Calu3 (cell line): ENCODE data around the gene ENO2. TPM values are rescaled to one million over a fixed set of nuclear protein-coding genes. Genes with fewer than 3 reads are reported as not detected.

Experiments
- BruUV-seq: library from RNA; stranded (reverse); fragments of 400-500 nt; replicated peaks from 2 replicates; lab custom pipeline; 2021; lab: Mats Ljungman, UMichigan
- CTCF ChIA-PET: fragments of 300-600 bp; sonication (Branson Sonifier 250); formaldehyde crosslinking; loops from one replicate; lab custom pipeline; 2022; ENCODE audit warnings: antibody characterized with exemption; lab: Charles Lee
- DNase-seq: peaks from one replicate; pipeline ENCODE4 v3.0.0; 2022
- H3K27ac Mint-ChIP-seq: one replicate; pipeline ENCODE4 v1.8.0; 2022; ENCODE audit warnings: mixed read lengths; ENCODE audit not compliant: unreplicated experiment
- H3K27me3 Mint-ChIP-seq: one replicate; pipeline ENCODE4 v1.8.0; 2022; ENCODE audit warnings: mixed read lengths; ENCODE audit not compliant: unreplicated experiment
- H3K36me3 Mint-ChIP-seq: one replicate; pipeline ENCODE4 v1.8.0; 2022; ENCODE audit warnings: mild to moderate bottlenecking, moderate library complexity, mixed read lengths; ENCODE audit not compliant: insufficient read depth, unreplicated experiment
- H3K4me1 Mint-ChIP-seq: one replicate; pipeline ENCODE4 v1.8.0; 2022; ENCODE audit warnings: mild to moderate bottlenecking, low read depth, mixed read lengths; ENCODE audit not compliant: unreplicated experiment
- H3K4me3 Mint-ChIP-seq: one replicate; pipeline ENCODE4 v1.8.0; 2022; ENCODE audit warnings: mild to moderate bottlenecking, low read depth, moderate library complexity, mixed read lengths; ENCODE audit not compliant: unreplicated experiment
- H3K9me3 Mint-ChIP-seq: one replicate; pipeline ENCODE4 v1.8.0; 2022; ENCODE audit warnings: low read depth, mixed read lengths; ENCODE audit not compliant: unreplicated experiment
- intact Hi-C: fragments of 100-400 bp; cut with micrococcal nuclease; formaldehyde crosslinking; loops from one replicate; pipeline ENCODE4 v1.10.0; 2022; ENCODE audit not compliant: unreplicated experiment
- total RNA-seq: library from RNA; stranded (reverse); gene quantifications from 2 replicates; pipeline ENCODE4 v1.2.3, GENCODE V29; 2022
- TF ChIP-seq, protein P1 (sequence below): fragments of 200-600 bp; IDR thresholded peaks from one replicate; pipeline ENCODE4 v1.8.0; 2022; ENCODE audit warnings: antibody characterized with exemption; ENCODE audit not compliant: unreplicated experiment

ENO2 gene
- total RNA-seq, 1 experiment from 2014 or later, result 16.1 TPM

DNA sequence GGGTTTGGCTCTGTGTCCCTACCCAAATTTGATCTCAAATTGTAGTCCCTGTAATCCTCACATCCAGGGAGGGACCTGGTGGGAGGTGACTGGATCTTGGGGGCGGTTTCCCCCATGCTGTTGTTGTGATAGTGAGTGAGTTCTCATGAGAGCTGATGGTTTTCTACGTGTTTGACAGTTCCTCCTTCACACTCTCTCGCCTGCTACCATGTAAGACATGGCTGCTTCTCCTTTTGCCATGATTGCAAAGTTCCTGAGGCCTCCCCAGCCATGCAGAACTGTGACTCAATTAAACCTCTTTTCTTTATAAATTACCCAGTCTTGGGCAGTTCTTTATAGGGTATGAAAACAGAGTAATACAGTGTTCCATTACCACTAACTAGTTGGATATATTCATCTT, 20.1 kb upstream of the ENO2 start:
- Mint-ChIP-seq H3K27ac (no peak overlapping the region), H3K36me3 (peaks cover 17% of the 10 kb centered on the region), H3K4me1 (peaks cover 9% of the 10 kb centered on the region), H3K9me3 (no peaks in the 10 kb centered on the region), H3K4me3 (no peak overlapping the region), H3K27me3 (no peaks in the 10 kb centered on the region)
- CTCF ChIA-PET, result no interaction called here
- BruUV-seq, result no TSS peak
- intact Hi-C loops, result no loop called here
- TF ChIP-seq, protein P1, sequence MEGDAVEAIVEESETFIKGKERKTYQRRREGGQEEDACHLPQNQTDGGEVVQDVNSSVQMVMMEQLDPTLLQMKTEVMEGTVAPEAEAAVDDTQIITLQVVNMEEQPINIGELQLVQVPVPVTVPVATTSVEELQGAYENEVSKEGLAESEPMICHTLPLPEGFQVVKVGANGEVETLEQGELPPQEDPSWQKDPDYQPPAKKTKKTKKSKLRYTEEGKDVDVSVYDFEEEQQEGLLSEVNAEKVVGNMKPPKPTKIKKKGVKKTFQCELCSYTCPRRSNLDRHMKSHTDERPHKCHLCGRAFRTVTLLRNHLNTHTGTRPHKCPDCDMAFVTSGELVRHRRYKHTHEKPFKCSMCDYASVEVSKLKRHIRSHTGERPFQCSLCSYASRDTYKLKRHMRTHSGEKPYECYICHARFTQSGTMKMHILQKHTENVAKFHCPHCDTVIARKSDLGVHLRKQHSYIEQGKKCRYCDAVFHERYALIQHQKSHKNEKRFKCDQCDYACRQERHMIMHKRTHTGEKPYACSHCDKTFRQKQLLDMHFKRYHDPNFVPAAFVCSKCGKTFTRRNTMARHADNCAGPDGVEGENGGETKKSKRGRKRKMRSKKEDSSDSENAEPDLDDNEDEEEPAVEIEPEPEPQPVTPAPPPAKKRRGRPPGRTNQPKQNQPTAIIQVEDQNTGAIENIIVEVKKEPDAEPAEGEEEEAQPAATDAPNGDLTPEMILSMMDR, result no peak
- no peak for DNase-seq

DNA sequence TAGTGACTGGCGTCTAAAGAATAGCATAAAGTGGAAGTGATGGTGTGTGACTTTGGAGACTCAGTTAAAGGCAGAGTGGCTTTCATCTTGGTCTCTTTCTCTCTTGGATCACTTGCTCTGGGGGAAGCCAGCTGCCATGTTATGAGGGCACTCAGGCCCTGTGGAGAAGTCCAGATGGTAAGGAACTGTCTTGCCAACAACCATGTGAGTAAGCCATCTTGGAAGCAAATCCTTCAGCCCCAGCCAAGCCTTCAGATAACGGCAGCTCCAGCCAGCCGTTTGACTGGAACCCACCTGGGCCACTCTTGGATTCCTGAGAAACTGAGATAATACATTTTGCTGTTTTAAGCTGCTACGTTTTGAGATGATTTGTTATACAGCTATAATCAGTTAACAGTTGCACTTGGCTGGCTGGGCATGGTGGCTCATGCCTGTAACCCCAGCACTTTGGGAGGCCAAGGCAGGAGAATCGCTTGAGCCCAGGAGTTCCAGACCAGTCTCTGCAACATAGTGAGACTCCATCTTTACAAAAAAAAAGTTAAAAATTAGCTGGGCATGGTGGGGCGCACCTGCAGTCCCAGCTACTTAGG, 17.4 kb upstream of the ENO2 start:
- TF ChIP-seq, protein P1, result no peak
- Mint-ChIP-seq H3K27ac (no peak overlapping the region), H3K9me3 (no peaks in the 10 kb centered on the region), H3K4me1 (peaks cover under 1% of the 10 kb centered on the region), H3K27me3 (no peaks in the 10 kb centered on the region), H3K36me3 (no peaks in the 10 kb centered on the region), H3K4me3 (no peak overlapping the region)
- CTCF ChIA-PET, result no interaction called here
- BruUV-seq, result no TSS peak
- intact Hi-C loops, result no loop called here
- DNase-seq, result no peak

DNA sequence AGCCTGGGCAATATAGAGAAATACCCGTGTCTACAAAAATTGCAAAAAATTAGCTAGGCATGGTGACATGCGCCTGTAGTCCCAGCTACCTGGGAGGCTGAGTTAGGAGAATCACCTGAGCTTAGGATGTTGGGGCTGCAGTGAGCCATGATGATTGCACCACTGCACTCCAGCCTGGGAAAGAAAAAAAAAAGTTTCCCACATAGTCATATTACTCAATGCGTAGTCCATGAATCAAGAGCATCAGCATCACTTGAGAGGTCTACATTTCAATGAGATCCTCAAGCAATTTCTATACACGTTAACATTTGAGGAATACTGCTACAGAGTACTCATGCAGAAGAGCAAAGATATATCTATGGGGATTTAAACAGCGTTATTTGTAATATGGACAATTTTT, 15.0 kb upstream of the ENO2 start:
- Mint-ChIP-seq H3K9me3 (no peaks in the 10 kb centered on the region), H3K36me3 (no peaks in the 10 kb centered on the region), H3K27ac (no peak overlapping the region), H3K4me1 (no peaks in the 10 kb centered on the region), H3K4me3 (no peak overlapping the region), H3K27me3 (no peaks in the 10 kb centered on the region)
- intact Hi-C loops, result no loop called here
- CTCF ChIA-PET, result no interaction called here
- no peak for DNase-seq
- BruUV-seq, result no TSS peak
- TF ChIP-seq, protein P1, result no peak

GRCh38 chr12:6899837-6900519, 14.4 kb upstream of the ENO2 start:
- TF ChIP-seq, protein P1, result no peak
- CTCF ChIA-PET, result no interaction called here
- Mint-ChIP-seq H3K4me1 (no peaks in the 10 kb centered on the region), H3K9me3 (no peaks in the 10 kb centered on the region), H3K36me3 (no peaks in the 10 kb centered on the region), H3K27ac (no peak overlapping the region), H3K27me3 (no peaks in the 10 kb centered on the region), H3K4me3 (no peak overlapping the region)
- BruUV-seq, result no TSS peak
- intact Hi-C loops, result no loop called here
- DNase-seq, result no peak
